ENCODE data around the gene RAX.

- TF ChIP-seq CTCF (conservative IDR thresholded peaks at IDR 0.05; ENCODE audit: low read depth, low read length) (0 out of 2 replicates have a peak, but pooled peaks have one; percentile 13), EZH2 (IDR thresholded peaks at IDR 0.05; ENCODE audit: borderline replicate concordance, low read depth, low read length, poor library complexity, severe bottlenecking) (no peak)
These were observed 8.5 kb downstream of the RAX start for GRCh38 chr18:59264651-59265245.

All from A673 (cell line).